Fibroblast of peridontal ligament (primary cell): ENCODE results near the gene CACUL1.
A peak's percentile ranks its signal among the peaks of the same experiment; 100 is the strongest.
"Not testable (repeated sequence)": the region's sequence is repeated elsewhere in the genome, so short reads cannot be mapped to it uniquely, and the experiment has no call there.

Experiments
- DNase-seq: peaks from one replicate; pipeline ENCODE4 v3.0.0-alpha.2; 2010; ENCODE audit errors: extremely low read depth

Gene CACUL1

DNA sequence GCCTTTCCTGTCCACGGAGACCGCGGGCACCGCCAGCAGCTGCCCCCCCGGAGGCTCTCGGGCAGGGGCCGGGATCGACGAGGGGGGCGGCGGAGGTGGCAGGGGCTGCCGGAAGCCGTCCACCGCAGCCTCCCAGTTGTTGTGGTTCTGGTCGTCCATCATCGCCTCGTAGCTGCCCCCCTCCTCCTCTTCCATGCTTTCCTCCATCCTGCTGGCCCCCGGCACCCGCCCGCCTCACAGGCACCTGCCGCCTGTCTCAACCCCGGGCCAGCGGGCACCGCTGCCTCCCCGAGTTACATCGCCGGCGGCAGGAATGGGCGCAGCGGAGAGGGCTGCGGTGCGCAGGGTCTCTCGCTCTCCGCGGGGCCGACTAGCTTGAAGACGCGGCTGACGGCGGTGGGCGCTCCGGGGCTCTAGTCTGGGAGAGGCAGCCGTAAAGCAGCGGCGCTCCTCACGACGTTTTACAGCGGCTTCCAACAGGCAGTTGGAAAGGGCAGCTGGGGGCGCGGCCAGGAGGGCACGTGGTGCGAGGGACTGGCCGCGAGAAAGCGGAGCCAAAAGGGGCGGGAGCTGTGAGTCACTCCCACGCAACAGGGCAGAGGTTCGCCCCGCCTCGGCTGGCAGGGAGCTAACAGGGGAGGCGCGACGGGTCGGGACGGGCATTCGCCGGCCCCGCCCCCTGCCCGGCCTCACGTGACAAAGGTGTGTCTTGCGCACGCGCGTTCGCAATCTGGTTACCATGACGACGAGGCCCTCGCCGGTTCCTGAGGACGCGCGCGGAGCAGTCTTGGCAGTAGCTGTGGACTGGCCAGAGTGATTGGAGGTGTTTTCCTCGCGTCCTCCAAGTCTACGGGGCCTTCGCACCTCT lies at the start of gene CACUL1:
Gene CACUL1 (minus strand): TSS at position 415 of the 868 bp plus-strand sequence. CDS start 208 bp downstream, at position 207.
- DNase-seq: peak; percentile 99

DNA sequence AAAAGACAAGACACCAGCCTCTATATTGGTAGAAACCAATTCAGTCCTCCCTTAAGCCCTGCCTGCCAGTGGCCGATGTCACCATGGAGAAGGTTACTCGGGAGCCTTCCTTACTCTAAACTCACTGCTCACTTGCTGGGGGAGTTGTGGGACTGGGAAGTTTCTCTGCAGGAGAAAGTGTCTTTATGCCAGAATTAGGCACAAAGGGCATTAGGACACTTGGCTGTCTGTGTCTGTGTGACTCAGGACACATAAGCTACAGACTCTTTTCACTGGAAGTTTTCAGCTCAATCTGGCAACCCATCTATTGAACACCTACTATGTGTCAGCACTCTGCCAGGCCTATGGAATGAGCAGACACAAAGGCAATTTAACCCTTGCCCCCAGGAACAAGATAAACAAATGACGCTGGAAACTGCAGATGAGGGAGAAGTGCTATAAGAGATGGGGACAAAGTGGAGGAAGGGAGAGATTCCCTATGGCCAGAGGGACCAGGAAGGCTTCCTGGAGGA lies 49.5 kb upstream of the CACUL1 start:
- DNase-seq: no peak

DNA sequence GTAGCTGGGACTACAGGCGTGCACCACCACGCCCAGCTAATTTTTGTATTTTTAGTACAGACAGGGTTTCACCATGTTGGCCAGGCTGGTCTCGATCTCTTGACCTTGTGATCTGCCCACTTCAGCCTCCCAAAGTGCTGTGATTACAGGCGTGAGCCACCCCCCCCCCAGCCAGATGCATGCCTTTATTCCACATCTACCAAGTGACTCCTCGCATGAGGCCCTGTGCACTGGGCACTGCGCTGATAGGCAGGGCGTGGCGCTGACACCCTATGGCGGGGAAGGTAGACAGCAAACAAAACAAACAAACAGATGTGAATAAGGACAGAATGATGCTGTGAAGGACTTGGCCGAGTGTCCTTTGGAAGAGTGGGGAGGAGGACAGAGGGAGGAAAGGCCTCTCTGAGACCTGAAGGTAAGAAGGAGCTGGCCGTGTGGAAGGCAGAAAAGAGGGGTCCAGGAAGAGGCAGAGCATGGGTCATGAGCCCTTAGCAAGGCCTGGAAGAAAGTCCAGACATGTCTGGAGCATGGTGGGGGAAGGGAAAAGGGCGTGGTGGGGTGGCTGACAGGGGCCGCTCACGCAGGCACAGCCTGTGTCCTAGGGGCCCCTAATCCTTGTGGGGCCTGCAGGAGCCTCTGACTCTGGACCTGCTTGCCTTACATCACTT lies 47.5 kb upstream of the CACUL1 start:
- DNase-seq: no peak

DNA sequence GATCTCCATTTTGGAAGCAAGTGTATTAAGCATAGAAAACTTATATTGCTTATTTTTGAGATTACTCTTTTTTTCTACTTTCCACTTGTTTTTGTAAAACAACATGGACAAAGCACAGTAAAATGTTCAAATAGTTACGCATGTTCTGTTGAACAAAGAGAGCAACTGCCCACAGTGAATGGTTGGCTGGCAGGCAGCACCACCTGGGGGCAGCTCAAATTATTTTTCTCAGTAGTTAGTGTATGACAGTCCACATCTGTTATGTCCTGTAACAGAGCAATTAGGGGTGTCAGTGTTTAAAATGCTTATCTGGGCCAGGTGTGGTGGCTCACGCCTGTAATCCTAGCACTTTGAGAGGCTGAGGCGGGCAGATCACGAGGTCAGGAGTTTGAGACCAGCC lies 46.1 kb upstream of the CACUL1 start:
- DNase-seq: peak; percentile 13

DNA sequence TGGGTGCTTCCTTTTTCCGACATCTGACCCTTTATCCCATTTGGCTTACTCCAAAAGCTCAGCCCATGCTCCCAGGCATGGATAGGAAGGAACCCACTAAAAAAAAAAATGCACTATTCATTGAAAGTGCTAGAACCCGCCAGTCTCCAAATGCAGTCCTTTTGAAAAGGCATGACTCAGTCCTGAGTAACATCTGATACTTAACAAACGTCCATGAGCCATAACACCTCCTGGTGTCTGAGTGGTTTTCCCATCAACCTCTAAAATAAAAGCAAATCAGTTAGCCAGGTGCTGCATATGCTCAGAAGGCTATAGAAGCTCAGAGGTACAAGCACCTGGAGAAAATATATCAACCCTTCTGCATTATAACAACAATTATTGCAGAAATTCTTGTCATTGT lies 45.0 kb upstream of the CACUL1 start:
- peak; percentile 6 for DNase-seq

DNA sequence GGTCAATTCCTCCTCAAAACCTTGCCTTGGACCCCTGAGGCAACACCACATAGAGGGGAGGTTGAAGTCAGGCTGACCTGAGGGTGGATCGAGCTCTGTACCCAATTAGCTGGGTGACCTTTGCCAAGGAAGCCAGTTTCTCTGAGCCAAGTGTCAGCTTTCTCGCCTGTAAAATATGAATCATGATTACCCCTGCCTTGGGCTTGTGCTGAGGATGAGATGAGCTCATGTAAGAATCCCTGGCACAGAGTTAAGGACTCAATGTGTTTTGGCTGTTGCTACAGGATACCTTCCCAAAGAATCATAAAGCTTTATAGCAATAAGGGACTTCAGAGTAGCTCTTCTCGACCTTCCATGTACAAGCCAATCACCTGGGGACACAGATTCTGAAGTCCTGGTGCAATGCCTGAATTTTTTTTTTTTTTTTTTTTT lies 43.5 kb upstream of the CACUL1 start:
- peak; percentile 47 for DNase-seq

DNA sequence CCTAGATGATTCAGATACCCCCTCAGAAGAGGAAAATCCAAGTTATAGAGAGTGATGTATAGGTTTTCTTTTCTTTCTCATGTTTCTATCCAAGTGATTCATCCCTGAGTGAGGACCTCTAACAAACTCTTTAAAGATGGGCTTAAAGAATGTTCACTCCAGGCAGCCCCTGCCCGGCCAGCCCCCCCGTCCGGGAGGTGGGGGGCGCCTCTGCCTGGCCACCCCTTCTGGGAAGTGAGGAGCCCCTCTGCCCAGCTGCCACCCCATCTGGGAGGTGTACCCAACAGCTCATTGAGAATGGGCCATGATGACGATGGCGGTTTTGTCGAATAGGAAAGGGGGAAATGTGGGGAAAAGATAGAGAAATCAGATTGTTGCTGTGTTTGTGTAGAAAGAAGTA lies 40.2 kb upstream of the CACUL1 start:
- not testable (repeated sequence) for DNase-seq

DNA sequence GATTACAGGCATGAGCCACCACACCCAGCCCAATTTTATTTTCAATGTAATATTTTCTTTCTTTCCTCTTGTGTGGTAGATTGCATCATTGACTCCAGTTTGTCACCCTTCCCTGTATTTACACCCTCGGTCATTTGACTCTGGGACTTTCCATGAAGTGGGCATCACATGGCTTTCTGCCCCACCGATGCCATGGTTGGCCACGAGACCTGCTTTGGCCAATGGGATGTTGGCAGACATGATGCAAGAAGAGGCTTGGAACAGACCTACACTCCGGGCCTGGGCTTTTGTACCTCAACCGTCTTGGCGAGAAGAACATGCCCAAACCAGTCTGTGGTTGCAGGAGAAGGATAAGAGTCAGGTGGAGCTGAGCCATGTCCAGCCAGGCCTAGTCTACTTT lies 38.8 kb upstream of the CACUL1 start:
- DNase-seq: no peak

DNA sequence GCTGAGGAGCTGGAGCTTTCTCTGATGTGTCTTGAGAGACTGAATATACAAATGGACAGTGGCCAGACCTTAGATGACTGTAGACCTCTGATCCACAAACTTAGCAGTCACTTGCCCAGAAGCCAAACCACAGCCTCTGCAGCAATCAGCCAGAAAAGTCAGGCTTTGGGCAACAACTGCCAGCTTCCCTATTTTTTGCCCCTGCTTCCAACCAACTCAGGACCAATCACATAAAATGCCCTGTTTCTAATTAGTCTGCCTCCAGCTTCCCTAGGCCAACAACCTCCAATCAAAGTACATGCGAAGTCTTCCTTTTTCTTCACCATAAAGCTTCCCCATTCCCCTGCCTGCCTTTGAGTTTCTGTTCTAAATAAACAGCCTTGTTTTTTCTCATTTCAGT lies 37.8 kb upstream of the CACUL1 start:
- DNase-seq: peak; percentile 87

DNA sequence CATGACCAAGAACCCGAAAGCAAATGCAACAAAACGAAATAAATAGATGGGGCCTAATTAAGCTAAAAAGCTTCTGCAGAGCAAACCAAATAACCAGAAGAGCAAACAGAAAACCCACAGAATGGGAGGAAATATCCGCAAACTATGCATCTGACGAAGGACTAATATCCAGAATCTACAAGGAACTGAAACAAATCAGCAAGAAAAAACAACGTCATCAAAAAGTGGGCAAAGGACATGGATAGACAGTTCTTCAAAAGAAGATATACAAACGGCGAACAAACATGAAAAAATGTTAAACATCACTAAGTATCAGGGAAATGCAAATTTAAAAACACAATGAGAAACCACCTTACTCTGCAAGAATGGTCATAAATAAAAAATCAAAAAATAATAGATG lies 35.3 kb upstream of the CACUL1 start:
- DNase-seq: no peak

DNA sequence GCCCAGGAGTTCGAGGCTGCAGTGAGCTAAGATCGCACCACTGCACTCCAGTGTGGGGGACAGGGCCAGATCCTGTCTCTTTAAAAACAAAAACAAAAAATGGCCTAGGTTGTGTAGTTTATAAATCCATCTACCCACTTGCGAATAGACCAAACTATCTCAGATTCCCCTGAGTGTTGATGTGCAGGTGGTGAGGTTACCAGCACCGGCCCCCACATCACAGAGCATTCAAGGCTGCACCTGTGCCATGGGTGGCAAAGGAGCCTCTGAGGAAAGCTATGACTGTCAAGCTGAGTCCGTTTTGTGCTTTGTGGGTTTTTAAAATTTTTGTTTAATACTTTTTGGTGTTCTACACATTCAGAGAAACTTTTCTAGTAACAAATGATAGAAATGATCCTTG lies 30.8 kb upstream of the CACUL1 start:
- no peak for DNase-seq

DNA sequence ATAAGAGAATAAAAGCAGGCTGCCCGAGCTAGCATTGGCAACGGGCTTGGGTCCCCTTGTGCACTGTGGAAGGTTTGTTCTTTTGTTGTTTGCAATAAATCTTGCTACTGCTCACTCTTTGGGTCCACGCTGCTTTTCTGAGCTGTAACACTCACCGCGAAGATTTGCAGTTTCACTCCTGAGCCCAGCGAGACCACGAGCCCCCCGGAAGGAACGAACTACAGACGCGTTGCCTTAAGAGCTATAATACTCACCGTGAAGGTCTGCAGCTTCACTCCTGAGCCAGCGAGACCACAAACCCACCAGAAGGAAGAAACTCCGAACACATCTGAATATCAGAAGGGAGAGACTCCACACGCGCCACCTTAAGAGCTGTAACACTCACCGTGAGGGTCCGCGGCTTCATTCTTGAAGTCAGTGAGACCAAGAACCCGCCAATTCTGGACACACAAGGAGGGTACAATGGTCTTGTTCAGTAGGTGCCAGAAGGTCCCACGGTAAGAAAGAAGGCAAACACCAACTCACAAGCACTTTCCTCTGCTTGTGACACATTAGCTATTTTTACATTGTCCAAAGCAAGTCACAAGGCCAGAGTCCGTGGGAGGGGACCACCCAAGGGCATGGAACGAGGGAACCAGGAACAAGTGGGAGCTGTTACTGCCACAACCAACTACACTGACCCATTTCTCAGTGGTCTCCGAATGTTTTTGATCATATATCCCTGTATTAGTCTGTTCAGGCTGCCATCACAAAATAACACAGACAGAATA lies 29.2 kb upstream of the CACUL1 start:
- no peak for DNase-seq

DNA sequence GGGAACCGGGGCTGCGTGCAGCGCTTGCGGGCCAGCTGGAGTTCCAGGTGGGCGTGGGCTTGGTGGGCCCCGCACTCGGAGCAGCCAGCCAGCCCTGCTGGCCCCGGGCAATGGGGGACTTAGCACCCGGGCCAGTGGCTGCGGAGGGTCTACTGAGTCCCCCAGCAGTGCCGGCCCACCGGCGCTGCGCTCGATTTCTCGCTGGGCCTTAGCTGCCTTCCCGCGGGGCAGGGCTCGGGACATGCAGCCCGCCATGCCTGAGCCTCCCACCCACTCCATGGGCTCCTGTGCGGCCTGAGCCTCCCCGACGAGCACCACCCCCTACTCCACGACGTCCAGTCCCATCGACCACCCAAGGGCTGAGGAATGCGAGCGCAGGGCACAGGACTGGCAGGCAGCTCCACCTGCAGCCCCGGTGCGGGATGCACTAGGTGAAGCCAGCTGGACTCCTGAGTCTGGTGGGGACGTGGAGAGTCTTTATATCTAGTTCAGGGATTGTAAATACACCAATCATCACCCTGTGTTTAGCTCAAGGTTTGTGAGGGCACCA lies 28.2 kb upstream of the CACUL1 start:
- DNase-seq: not testable (repeated sequence)

DNA sequence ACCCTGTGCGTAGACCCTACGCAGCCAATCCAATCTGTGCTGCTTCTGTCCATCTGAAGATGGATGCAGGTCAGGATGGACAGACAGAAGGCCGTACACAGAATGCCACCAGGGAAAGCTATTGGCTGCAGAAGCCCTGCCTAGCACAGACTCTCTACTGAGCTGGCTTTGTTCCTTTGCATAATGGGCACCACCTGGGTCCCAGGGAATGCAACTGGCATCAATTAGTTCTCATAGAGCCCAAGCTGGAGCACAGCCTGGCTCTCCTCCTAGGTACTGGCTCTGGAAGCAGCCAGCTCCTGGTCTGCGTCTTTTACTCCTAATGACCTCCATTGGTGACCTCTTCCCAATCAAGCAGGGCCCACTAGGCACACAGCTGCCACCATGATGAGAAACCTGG lies 26.8 kb upstream of the CACUL1 start:
- no peak for DNase-seq

DNA sequence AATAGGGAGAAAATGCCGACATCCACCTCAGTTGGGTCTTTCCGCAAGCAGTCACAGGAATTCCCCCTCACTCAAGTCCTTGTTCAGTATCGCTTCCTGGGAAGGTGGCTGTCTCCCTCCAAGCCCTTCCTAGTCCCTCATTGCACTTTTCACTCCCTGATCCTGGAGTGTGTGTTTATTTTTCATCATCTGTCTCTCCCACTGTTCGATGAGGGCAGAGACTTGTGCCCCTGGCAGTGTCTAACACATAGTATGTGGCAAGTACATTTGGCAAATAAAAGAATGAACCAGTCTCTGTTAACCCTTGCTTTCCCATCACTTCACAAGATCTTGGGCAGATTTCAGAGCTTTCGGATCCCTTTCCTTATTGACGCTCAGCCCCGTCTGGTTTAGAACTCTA lies 24.0 kb upstream of the CACUL1 start:
- no peak for DNase-seq

DNA sequence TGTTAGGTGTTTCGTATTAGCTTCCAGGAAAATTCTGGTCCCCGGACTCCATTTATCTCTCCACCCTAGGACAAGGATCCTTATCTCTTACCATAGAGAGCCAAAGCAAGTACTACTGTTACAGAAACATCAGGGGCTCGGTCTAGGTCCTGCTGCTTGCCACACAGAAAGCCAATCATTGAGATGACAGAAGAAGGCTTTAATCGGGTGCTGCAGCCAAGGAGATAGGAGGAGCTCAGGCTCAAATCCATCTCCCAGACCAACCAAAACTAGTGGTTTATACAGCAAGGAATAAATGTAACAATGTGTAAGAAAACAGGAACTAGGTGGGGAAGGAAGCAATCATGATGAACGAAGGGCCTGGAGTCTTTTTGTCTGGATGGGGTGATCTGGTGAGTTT lies 22.2 kb upstream of the CACUL1 start:
- DNase-seq: no peak

DNA sequence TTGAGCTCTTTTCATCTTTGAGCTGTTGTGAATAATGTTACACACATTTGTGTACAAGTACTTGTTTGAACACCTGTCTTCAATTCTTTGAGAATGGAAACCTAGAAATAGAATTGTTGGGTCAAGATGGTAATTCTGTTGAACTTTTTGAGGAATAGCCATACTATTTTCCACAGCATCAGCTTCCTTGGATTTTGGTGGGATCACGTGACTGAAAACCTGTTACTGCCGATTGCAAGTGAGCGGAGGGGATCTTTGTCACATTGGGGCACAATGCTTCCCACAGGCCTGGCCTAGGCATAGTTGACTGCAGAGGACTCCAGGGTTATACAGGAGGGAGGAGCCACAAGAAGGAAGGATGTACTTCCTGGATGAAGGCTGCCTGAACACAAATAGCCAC lies 21.3 kb upstream of the CACUL1 start:
- no peak for DNase-seq

DNA sequence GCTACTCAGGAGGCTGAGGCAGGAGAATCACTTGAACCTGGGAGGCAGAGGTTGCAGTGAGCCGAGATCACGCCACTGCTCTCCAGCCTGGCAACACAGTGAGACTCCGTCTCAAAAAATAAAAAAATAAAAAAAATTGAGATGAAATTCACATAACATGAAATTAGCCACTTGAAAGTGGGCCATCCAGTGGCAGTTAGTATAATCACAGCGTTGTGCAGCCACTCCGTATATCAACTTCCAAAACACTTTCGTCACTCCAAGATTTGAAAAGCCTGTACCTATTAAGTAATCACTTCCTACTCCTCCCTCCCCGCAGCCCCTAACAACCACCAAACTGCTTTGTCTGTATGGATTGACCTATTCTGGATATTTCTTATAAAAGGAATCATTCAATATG lies 20.7 kb upstream of the CACUL1 start:
- DNase-seq: no peak

DNA sequence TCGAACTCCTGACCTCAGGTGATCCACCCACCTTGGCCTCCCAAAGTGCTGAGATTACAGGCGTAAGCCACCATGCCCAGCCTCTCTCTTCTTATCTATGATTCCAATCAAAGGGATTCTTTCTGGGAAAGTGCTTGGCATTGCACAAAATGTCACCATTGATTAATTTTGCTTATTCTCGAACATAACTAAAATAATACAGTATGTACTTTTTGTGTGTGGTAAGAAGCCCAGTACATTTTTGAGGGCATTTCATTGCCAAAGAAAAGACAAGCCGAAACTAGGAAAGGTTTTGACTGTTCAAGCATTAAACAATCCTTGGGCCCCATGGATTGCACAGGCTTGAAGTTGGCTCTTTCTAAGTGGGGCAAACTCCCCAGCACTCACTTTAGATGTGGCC lies 18.3 kb upstream of the CACUL1 start:
- no peak for DNase-seq

DNA sequence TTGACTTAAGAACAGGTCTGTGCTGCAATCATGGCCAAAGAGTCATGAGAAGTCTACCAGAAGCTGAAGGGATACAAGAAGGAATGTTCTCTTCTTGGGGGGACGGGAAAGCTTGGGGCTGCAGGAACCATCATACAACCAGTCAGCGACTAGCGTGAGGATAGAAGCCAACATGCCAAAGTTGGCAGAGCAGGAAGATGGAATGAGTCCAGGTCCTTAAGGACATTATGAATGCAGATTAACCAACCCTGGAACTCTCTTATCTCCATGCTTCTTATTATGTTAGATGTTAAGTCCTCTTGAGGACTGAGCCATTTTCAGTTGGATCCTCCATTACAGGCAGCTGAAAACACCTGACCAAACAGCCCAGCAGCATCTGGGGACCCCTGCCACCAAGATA lies 17.2 kb upstream of the CACUL1 start:
- DNase-seq: no peak

DNA sequence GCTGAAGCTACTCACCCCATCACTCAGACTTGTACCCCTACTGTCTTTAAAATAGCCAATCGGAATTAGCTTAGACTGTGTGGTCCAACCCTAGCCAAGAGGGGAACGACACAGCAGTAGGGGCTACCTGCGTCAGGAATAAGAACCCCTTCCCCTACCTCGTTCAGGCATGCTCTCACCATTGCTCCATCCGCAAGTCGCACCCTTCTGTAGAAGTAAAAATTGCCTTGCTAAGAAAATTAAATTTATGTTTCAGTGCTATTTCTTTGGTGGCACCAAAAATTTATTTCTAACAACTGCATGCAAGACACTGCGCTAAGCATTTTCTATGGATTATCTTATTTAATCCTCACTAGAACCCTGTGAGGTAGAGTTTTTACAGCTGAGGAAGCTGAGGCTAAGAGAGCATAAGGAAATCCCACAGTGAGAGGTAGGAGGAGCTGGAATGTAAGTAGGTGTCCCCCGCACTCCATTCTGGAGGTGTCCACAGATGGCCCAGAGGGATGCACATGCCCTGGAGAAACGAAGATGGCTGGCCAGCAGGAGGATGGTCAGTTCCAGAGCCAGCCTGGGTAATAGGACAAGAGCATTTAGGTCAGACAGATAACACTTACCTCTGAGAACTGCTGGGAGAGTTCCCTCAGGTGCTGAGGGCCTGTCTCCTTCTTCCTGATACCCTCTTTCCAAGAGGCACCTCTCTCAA lies 15.3 kb upstream of the CACUL1 start:
- no peak for DNase-seq
